ENCODE results near the gene HSD17B2. TPM values are rescaled to one million over a fixed set of nuclear protein-coding genes. Genes with fewer than 3 reads are reported as not detected.

The HSD17B2 gene
- total and polyA plus RNA-seq, 7 donors = 0.16 to 0.19 TPM; not detected in 5

DNA sequence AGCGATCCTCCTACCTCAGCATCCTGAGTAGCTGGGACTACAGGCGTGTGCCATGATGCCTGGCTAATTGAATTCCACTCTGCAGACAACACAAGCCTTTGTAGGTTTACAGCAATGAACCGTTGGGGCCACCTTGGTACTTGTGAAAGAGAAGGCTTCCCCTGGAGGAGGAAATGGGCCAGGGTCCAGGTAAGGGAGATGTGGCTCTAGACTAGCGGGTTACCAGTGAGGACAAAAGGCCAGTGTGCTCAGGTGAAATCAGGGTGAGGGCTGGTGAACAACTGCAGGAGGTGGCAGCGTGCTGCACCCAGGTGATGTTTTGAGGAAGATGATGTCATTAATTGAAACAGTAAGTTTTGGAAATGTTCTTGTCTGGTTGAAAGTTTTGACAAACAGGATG is 30.5 kb upstream of the HSD17B2 start:
- Histone ChIP-seq H3K27me3 (ENCODE audit: insufficient read depth in 3 of 3, low read length in 2 of 3) (no peaks in the 10 kb centered on the region), H3K27ac (no peak overlapping the region), H3K36me3 (ENCODE audit: insufficient read depth in 1 of 2, low read depth in 1 of 2) (no peaks in the 10 kb centered on the region), H3K9me3 (no peaks in the 10 kb centered on the region), H3K4me1 (no peaks in the 10 kb centered on the region), H3K4me3 (no peak overlapping the region)
- no peak for ATAC-seq
- 60 to 80% (median 75%) methylated on average over 5 of the region's 5 CpGs for WGBS, 3 donors
- no peak for DNase-seq
- intact Hi-C loops (cut with DNase I) = no loop called here
- TF ChIP-seq, protein P1, sequence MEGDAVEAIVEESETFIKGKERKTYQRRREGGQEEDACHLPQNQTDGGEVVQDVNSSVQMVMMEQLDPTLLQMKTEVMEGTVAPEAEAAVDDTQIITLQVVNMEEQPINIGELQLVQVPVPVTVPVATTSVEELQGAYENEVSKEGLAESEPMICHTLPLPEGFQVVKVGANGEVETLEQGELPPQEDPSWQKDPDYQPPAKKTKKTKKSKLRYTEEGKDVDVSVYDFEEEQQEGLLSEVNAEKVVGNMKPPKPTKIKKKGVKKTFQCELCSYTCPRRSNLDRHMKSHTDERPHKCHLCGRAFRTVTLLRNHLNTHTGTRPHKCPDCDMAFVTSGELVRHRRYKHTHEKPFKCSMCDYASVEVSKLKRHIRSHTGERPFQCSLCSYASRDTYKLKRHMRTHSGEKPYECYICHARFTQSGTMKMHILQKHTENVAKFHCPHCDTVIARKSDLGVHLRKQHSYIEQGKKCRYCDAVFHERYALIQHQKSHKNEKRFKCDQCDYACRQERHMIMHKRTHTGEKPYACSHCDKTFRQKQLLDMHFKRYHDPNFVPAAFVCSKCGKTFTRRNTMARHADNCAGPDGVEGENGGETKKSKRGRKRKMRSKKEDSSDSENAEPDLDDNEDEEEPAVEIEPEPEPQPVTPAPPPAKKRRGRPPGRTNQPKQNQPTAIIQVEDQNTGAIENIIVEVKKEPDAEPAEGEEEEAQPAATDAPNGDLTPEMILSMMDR (IDR thresholded peaks at IDR 0.05) = no peak

DNA sequence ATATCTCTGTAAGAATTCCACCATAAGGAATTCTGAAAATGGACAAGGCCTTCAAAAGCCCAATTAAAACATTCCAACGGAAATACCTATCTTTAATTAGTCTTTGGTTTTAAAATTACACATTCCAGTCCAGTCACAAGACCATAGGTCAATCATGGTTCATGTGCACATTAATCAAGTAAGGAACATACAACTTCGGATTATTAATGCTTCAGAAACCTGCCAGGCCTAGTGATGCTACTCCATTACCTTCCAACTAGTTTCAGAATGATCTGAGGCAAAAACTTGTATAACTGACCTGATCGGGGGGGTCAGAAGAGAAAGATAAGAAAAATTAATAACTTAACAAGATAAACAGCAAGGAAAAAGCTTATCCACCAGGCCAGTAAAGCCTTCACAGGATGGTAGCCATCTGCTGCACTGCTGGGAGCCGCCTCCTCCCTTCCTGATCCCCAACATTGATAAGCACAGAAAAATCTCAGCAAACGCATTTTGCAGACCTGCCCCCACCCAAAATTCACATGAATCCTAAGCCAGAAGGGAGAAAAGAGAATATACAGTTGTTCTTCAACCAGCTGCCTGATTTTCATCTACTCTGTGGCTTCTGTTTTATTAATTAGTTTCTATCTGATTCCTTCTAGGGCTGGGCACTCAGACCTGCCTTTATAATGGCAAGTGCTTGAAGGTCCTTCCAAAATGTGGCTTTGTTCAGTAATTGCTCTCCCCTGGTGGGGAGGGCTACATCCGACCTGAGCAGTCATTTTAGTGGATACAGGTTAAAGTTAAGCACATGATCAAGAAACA is 29.8 kb upstream of the HSD17B2 start:
- ATAC-seq (no peak), DNase-seq (no peak)
- intact Hi-C loops (cut with DNase I) = no loop called here
- 61 to 66% (median 65%) methylated on average over 6 of the region's 6 CpGs for WGBS, 3 donors
- TF ChIP-seq, protein P1 (IDR thresholded peaks at IDR 0.05) = no peak
- Histone ChIP-seq H3K9me3 (no peaks in the 10 kb centered on the region), H3K27me3 (ENCODE audit: insufficient read depth in 3 of 3, low read length in 2 of 3) (no peaks in the 10 kb centered on the region), H3K36me3 (ENCODE audit: insufficient read depth in 1 of 2, low read depth in 1 of 2) (no peaks in the 10 kb centered on the region), H3K27ac (no peak overlapping the region), H3K4me1 (no peaks in the 10 kb centered on the region), H3K4me3 (no peak overlapping the region)

DNA sequence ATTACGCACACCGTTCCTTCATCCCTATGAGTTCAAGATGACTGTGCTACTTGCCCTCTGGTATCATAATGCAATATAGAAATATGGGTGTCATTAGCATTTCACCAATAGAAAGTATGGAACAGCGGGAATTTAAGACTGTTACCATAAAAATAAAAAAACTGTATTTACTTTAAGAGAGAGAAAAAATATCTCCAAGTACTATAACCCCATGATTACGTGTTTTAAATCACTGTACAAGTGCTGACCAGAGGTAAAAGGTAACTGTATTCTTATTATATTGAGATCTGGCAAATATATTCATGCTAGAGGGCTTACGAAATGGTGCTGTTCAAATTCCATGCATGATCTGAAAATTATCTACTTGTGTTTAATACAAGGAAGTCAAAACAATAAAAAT is 29.0 kb upstream of the HSD17B2 start:
- TF ChIP-seq, protein P1 (IDR thresholded peaks at IDR 0.05) = no peak
- Histone ChIP-seq H3K4me3 (no peak overlapping the region), H3K4me1 (no peaks in the 10 kb centered on the region), H3K27ac (no peak overlapping the region), H3K36me3 (ENCODE audit: insufficient read depth in 1 of 2, low read depth in 1 of 2) (no peaks in the 10 kb centered on the region), H3K9me3 (no peaks in the 10 kb centered on the region), H3K27me3 (ENCODE audit: insufficient read depth in 3 of 3, low read length in 2 of 3) (peaks cover 0 to 2% (median 1%) of the 10 kb centered on the region in 3 donors)
- DNase-seq = no peak
- intact Hi-C loops (cut with DNase I) = no loop called here
- ATAC-seq = no peak
- WGBS, 3 donors = 82 to 84% (median 84%) methylated on average over 5 of the region's 5 CpGs

DNA sequence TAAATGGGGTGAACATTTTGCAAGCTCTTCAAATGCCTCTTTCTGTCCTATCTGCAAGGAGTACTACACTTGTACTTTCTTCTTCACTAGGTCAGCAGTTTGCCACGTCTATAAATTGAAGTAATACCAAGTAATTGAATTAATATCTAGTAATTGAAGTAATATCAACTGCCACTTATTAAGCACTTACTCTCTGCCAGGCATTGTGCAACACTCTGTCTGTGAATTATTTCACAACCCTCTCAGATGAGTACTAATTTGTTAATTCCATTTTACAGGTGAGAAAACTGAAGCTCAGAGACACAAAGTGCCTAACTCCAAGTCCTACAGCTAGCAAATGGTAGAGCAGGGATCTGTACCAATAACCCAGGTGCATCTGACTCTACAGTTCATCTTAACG is 27.9 kb upstream of the HSD17B2 start:
- no peak overlapping the region for H3K27ac ChIP-seq
- H3K36me3 ChIP-seq (ENCODE audit: insufficient read depth in 1 of 2, low read depth in 1 of 2) = no peaks in the 10 kb centered on the region
- H3K9me3 ChIP-seq = no peaks in the 10 kb centered on the region
- TF ChIP-seq, protein P1 (IDR thresholded peaks at IDR 0.05) = no peak
- no peak for ATAC-seq
- no peak for DNase-seq
- 82 to 88% (median 84%) methylated on average over 2 of the region's 2 CpGs for WGBS, 3 donors
- H3K4me1 ChIP-seq = no peaks in the 10 kb centered on the region
- intact Hi-C loops (cut with DNase I) = no loop called here
- no peak overlapping the region for H3K4me3 ChIP-seq
- H3K27me3 ChIP-seq (ENCODE audit: insufficient read depth in 3 of 3, low read length in 2 of 3) = peaks cover 0 to 4% (median 2%) of the 10 kb centered on the region in 3 donors

Data from psoas muscle (tissue), 8 donors.